HG02885 (cell line): ENCODE data around the gene EML1.
A peak's percentile ranks its signal among the peaks of the same experiment; 100 is the strongest.

ENCODE experiments used
- ATAC-seq: cut with Tn5 transposase; IDR thresholded peaks from one replicate; pipeline ENCODE4 v1.9.1; 2021; ENCODE audit warnings: mild to moderate bottlenecking; ENCODE audit not compliant: unreplicated experiment, poor library complexity

The EML1 gene

DNA sequence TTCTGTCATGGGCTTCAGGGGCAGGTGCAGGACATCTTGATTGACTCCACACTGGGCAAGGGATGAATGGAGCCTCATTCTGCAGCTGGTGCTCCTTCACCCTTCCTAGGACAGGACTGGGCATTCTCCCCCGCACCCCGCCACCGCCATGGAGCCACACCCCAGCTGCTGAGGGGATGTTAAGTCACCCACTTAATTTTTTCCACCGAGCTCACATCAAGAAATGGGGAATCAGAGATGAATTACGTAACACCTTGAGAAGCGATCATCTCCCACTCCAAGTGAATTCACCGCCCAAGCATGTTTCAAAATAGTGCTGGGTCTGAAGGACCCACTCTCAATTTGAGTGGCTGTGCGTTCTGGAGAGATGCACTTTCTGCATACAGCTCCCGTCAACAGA, 94.2 kb downstream of the EML1 start:
- ATAC-seq = no peak

- no peak for ATAC-seq
These were observed 94.9 kb downstream of the EML1 start for GRCh38 chr14:99888149-99888548.

DNA sequence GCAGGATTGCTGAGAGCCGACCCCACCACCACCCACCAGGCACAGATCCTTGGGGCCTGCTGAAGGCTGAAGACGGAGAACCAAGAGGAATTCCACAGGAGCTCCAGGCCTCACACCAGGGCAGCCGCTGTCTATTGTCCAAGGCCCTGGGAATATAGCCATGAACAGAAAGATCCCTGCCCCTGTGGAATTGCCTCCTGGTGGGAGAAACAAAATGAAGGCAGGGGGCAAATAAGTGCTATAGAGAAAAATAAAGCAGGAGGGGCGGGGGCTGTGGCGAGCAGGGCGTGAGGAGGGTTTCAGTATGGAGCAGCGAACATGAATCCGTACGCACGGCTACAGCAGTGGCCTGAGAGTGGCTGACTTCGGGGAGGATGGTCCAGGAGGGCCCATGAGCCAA, 96.1 kb downstream of the EML1 start:
- ATAC-seq = no peak

- ATAC-seq = no peak
These were observed 98.1 kb downstream of the EML1 start for GRCh38 chr14:99891266-99891665.

- ATAC-seq = peak; percentile 87
These were observed 98.7 kb downstream of the EML1 start for GRCh38 chr14:99891900-99892299.

DNA sequence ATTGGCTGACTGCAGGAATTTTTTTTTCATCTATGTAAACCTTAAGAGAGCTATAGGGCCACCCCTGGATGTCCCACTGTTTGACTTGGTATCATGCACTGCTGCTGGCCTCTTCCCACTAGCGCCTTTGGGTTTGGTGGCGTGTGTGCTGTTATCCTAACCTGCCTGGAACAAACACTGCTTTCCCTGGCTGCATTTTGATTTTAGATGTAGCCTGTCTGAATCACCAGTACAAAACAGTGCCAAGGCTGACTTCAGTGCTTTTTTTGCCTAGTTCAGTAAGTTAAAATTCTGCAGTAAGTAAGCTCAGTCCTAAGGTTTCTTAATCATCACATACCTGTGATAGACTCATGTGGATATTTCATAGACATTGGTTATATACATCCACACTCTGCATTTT, 99.2 kb downstream of the EML1 start:
- ATAC-seq = peak; percentile 13

GRCh38 chr14:99896361-99896760, 103.1 kb downstream of the EML1 start:
- no peak for ATAC-seq

DNA sequence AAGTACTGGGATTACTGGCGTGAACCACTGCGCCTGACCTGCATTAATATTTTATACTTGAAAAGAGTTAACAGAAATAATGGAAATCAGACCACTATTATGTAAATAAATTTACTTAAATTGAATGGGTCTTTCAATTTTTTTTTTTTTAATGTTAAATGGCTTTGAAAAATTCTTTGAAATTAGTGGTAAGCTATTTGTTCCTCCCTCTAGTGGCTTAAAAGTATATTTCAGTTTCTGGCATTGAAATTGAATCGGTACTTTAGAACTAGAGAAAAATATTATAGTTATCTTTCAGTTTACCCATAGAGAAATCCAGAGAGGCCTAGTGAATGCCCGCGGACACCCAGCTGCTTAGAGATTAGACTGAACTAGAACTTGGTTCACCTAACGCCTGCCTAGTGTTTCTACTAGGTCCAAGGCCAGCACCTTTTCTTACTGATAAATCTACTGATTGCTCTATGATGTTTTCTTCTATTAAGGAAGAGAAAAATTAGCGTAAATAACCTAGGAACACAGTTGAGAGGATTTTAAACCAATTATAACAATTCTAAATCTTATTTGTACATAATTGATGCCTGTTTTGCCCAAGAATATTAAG, 106.5 kb downstream of the EML1 start:
- ATAC-seq = no peak

- no peak for ATAC-seq
These were observed 109.7 kb downstream of the EML1 start for GRCh38 chr14:99902925-99903324.

- no peak for ATAC-seq
These were observed 111.3 kb downstream of the EML1 start for GRCh38 chr14:99904506-99904905.

GRCh38 chr14:99905121-99905520, 111.9 kb downstream of the EML1 start:
- ATAC-seq = no peak

DNA sequence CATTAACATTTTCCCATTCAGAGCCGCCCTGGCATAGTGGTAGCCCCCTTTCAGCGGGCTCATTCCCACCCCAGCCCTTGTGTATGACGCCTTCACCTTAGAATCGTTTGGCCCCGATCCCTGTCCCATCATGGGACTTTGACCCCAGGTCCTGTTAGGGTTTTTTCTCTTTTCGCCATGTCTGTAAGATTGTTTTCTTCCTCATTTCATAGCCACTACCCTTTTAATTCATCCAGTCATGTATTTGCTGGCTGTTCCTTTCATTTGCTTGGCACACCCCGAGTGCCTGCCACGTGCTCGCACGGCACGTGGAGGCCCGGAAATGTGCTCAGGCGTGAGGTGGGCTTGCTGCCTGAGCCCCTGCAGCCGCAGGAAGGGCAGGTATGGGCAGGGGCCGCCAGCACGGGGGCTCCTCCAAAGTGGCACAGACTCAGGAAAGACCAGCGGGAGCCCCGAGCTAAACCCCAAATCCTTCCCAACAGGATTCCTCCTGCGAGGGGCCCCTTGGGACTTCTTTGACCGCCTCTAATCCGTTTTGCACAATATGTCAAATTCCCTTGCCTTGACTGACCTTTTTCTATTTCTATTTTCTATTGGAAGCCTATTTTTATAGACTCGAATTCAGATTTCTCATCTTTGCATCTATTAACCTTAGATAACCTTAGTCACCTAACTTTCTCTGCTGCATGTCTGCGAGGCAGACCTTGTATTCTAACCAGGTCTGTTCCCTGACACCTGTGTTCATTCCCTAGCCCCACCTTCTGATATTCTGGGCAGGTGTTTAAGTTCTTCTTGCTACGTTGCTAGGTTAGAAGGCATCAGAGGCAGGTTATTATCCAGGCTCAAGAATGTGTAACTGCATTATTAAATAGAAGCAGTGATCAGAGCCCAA, 114.8 kb downstream of the EML1 start:
- no peak for ATAC-seq

DNA sequence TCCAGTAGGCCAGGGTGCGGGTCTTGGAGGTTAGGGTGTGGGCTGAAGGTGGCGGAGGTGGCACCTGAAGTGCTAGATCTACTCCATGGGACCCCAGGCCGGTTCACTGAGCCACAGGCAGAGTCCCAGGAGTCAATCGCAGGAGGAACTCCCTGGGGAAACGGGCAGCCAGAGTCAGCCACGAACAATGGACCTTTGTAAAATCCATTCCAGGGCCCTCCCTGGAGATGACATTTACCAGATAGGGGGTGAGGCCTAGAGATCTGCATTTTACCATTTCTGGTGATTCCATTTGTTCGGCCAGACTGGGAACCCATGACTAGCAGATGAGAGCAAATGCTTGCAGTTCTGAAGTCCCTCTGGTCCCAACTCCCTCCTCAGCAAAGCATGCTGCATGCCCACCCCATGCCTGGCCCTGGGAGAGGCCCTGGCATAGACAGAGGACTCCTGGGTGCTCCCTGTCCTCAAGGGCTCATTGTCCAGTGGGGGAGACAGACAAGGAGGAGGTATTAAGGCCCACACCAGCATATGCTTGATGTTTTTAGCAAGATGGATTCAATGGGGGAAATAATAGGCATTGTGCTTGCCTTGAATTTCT, 115.5 kb downstream of the EML1 start:
- no peak for ATAC-seq

DNA sequence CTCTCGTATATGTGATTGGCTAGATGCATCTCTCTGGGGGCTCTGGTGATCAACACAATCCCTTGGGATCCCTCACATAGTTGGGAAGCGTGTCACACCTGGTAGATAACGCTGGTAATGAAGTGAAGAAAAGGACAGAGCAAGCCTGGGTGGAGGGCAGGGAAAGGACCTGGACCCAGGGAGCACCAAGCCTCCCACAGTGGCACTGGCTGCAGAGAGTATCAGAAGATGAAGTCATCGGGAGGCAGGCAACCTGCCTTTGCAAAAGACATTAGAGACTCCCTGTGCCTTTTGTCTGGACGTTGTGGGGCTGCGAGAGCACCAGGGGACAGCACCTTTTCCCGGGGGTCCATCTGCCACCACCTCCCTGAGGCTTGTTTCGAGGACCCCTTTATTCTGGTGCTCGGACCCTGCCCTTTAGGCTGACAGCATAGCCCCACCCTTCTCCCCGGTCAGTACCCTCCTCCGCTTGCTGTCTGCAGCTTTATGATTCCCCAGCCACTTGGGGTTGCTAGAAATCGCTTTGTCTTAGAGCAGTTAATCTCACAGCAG, 116.4 kb downstream of the EML1 start:
- ATAC-seq = no peak

DNA sequence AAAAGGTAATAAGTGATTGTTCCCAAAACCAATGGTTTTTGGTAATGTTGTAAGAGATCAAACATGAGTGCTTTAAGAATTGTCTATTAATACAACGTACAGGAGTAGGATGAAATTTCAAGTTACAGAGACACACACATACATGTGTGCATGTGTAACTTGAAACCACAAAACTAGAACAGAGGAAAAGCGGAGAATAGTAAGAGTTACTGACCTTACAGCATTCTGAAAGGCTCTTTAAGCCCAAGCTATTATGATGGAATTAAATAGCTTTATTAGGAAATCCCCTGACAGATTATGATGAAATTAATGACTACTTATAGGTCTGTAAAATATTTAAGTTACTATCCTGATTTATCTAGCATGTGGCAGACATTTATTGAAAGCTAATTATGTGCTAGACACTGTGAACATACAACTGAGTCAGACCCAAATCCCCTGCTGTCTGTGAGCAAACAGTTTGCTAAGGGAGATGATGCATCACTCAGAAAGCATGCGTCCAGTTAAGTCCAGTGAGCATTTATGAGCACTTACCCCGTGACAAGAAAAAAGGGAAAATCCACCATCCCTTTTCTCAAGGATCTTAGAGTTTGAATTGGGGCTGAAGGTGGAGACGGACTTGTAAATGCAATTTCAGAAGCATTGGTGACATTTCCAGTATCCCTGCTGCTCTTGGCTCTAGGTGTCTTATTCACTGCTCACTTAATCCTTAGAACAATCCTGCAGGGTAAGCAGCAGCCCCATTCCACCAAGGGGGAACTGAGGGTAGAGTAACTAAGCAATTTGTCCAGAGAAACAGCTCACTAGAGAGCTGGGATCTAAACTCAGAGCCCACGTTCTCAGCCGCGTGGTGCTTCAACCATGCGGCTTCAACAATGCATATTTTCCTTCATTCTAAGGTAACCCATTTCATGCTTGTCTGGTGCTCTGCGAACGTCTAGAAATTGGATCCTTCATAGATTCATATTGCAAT, 117.4 kb downstream of the EML1 start:
- no peak for ATAC-seq

DNA sequence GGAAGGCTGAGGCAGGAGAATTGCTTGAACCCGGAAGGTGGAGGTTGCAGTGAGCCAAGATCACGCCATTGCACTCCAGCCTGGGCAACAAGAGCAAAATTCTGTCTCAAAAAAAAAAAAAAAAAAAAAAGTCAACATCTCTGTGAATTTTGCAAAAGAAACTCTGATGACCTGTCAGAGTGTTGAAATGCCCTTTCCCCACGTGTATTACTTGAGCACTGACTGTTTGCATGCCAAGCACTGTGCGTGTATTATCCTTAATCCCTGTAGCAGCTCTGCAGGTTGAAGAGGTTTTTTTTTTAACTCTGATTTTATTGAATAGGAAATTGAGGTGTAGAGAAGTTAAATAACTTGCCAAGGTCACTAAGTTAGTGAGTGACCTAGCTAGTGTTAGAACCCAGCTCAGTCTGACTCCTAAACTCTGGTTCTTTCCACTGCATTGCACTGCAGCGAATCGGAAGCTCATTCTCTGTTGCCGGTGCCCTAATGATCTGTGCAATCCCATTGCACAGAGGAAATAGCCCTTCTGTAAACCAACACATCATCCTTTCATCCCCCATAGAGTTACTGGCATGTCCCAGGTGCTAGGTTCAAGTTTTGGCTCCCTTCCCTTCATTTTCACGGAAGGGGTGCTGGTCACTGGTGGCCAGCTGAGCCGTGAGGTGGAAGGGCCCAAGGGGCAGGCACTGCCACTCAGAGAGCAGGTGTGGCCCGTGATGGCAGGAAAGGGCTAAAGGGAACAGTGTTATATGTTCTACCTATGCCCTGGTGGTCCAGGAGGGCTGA, 122.3 kb downstream of the EML1 start:
- ATAC-seq = no peak

GRCh38 chr14:99916091-99916383, 122.8 kb downstream of the EML1 start:
- ATAC-seq = no peak

GRCh38 chr14:99918781-99919180, 125.6 kb downstream of the EML1 start:
- no peak for ATAC-seq

GRCh38 chr14:99921425-99921824, 128.2 kb downstream of the EML1 start:
- ATAC-seq = no peak

DNA sequence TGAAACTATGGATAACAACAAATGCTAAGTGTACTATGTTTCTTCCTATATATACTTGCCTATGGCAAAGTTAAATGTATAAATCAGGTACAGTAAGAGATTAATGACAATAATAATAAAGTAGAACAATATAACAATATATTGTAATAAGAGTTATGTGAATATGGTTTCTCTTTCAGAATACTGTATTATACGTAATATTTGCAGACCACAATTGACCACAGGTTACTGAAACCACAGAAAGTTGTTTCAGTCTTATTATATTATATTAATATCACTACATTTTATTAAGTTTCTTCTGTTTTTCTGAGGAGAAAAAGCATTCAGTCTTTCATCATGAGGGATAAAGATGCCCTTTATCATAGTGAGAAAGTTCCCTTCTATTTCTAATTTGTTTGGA, 131.2 kb downstream of the EML1 start:
- ATAC-seq = no peak
